Measurements from ENCODE around the gene TARBP1. TPM values are rescaled to one million over a fixed set of nuclear protein-coding genes. Genes with fewer than 3 reads are reported as not detected.
"Not testable (repeated sequence)": the region's sequence is repeated elsewhere in the genome, so short reads cannot be mapped to it uniquely, and the experiment has no call there.

Gene TARBP1
- total RNA-seq, 4 donors from 2014 or later: 24.9 to 48.9 (median 34.4) TPM

DNA sequence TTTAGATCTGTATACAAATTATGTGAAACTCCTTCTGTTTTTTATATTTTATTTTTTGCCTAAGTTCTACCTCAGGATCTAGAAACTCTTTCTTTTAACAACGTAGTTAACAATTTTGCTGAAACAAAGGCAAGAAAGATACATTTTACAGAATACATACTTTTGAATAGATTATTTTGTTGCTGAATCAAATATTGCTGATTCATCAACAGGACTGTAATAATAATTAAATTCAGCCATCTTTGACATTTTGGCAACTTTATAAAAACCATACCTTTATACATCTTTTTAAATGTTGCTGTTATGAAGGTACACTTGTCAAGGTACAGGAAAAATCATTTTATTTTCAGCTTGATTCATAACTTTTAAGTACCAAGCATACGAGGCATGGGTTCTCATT lies 116.4 kb downstream of the TARBP1 start:
- DNase-seq (ENCODE audit: low spot score in 2 of 2): no peak
- WGBS, 2 donors: 58 to 67% methylated on average over 2 of the region's 2 CpGs
- no peak overlapping the region for H3K27ac ChIP-seq

DNA sequence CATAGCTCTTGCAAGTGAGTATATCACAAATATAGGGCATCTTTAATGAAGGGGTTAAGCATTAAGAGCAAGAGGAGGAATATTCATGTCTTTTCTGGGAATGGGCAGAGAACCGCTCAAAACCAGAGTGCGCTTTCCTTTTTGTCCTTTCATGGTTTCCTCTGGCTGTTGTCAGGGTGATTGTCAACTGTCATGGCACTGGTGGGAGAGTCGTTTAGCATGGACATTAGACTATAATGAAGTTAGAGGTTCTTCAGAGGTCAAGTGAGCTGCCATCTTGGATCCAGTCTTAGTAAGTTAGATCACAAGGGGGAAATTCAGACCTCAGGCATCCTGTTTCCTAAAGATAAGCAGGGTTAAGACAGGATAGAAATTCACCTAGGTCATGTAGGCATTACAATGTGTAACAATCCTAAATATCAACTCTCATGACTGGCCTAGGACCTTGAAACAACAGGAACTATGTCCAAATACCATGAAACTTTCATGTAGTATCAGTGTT lies 117.8 kb downstream of the TARBP1 start:
- WGBS, 2 donors: 81 to 92% methylated on average over 3 of the region's 3 CpGs
- no peaks in the 10 kb centered on the region for H3K36me3 ChIP-seq
- no peak overlapping the region for H3K27ac ChIP-seq
- no peaks in the 10 kb centered on the region for H3K4me1 ChIP-seq
- no peak overlapping the region for H3K4me3 ChIP-seq
- H3K9me3 ChIP-seq: no peaks in the 10 kb centered on the region
- DNase-seq (ENCODE audit: low spot score in 2 of 2): no peak
- no peak for TF ChIP-seq POLR2A (IDR thresholded peaks at IDR 0.05)
- no peak for TF ChIP-seq EP300 (IDR thresholded peaks at IDR 0.05)
- TF ChIP-seq, protein P1, sequence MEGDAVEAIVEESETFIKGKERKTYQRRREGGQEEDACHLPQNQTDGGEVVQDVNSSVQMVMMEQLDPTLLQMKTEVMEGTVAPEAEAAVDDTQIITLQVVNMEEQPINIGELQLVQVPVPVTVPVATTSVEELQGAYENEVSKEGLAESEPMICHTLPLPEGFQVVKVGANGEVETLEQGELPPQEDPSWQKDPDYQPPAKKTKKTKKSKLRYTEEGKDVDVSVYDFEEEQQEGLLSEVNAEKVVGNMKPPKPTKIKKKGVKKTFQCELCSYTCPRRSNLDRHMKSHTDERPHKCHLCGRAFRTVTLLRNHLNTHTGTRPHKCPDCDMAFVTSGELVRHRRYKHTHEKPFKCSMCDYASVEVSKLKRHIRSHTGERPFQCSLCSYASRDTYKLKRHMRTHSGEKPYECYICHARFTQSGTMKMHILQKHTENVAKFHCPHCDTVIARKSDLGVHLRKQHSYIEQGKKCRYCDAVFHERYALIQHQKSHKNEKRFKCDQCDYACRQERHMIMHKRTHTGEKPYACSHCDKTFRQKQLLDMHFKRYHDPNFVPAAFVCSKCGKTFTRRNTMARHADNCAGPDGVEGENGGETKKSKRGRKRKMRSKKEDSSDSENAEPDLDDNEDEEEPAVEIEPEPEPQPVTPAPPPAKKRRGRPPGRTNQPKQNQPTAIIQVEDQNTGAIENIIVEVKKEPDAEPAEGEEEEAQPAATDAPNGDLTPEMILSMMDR (IDR thresholded peaks at IDR 0.05): no peak
- H3K27me3 ChIP-seq: no peaks in the 10 kb centered on the region

More for the DNA sequence above, 116.4 kb downstream of the TARBP1 start:
- Histone ChIP-seq H3K4me1 (no peaks in the 10 kb centered on the region), H3K9me3 (no peaks in the 10 kb centered on the region), H3K27me3 (no peaks in the 10 kb centered on the region), H3K4me3 (no peak overlapping the region), H3K36me3 (no peaks in the 10 kb centered on the region)
- no peak for TF ChIP-seq POLR2A (IDR thresholded peaks at IDR 0.05)
- TF ChIP-seq EP300 (IDR thresholded peaks at IDR 0.05): no peak
- TF ChIP-seq, protein P1 (IDR thresholded peaks at IDR 0.05): no peak

DNA sequence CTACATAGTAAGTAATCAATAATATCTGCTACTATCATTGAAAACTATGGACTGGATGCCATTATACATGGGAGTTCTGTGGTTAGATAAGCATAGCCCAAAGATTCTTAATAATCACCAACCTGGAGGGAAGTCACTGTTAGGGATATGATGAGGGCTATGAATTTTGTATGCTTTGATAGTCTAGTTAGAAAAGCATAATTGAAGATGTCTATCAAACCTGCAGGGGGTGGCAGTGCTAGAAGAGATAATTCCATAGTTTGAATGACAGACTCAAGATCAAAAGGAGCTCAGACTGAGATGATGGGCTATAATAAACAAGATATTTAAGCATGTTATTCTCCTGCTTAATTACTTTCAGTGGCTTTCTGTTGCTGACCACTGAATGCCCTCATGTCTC lies 121.1 kb downstream of the TARBP1 start:
- Histone ChIP-seq H3K36me3 (no peaks in the 10 kb centered on the region), H3K9me3 (peaks cover 0 to 2% (median 0%) of the 10 kb centered on the region in 4 donors), H3K4me1 (no peaks in the 10 kb centered on the region), H3K27me3 (no peaks in the 10 kb centered on the region), H3K27ac (no peak overlapping the region), H3K4me3 (no peak overlapping the region)
- DNase-seq (ENCODE audit: low spot score in 2 of 2): no peak
- no peak for TF ChIP-seq EP300 (IDR thresholded peaks at IDR 0.05)
- TF ChIP-seq POLR2A (IDR thresholded peaks at IDR 0.05): no peak
- TF ChIP-seq, protein P1 (IDR thresholded peaks at IDR 0.05): no peak

GRCh38 chr1:234356615-234357269 lies 122.2 kb downstream of the TARBP1 start:
- H3K4me1 ChIP-seq; H3K27me3 ChIP-seq; H3K36me3 ChIP-seq; H3K9me3 ChIP-seq; H3K27ac ChIP-seq; DNase-seq (ENCODE audit: low spot score in 2 of 2): not testable (repeated sequence)
- peak overlapping the region in 2 of 4 donors; percentile 17 to 27 for H3K4me3 ChIP-seq
- 60 to 66% methylated on average over 35 of the region's 35 CpGs for WGBS, 2 donors

DNA sequence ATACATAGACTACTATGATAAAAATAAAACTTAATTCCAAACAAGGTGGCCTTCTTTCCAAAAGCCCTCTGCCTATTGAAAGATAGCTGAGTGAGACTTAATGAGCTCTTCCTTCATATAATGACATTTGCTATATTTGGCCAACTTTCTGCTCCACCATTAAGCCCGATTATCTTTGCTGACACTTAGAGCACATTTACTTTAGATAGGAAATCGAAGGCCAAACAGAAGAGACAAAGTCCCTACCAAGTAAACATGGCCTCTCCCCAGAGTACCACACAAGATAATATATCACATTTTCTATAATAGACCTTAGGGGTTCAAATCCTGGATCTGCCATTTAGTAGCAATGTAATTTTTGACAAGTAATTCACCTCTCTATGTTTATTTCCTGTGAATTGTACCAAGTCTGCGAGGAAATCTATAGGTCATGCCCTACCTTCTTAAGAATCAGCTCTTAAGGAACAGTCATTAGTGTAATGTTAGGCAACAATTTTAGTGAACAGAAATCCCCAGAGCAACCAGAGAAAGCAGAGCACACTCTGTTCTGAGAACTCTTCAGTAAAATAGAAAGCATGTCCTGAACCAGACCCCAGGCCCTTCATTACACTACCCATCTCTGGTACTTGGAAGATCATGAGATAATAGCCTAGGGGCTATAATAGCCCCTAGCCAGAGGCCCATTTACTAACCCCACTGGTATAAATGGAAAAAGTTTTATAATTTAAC lies 123.0 kb downstream of the TARBP1 start:
- TF ChIP-seq EP300 (IDR thresholded peaks at IDR 0.05): no peak
- no peak for TF ChIP-seq POLR2A (IDR thresholded peaks at IDR 0.05)
- TF ChIP-seq, protein P1 (IDR thresholded peaks at IDR 0.05): no peak
- no peak for DNase-seq (ENCODE audit: low spot score in 2 of 2)
- Histone ChIP-seq H3K4me1 (no peaks in the 10 kb centered on the region), H3K27ac (no peak overlapping the region), H3K4me3 (no peak overlapping the region), H3K9me3 (peaks cover 0 to 5% (median 0%) of the 10 kb centered on the region in 4 donors), H3K27me3 (no peaks in the 10 kb centered on the region), H3K36me3 (no peaks in the 10 kb centered on the region)
- WGBS, 2 donors: 81 to 84% methylated on average over 3 of the region's 3 CpGs

Measured in tibial nerve (tissue), 4 donors.